Measurements from ENCODE around the gene RAB40AL. TPM values are rescaled to one million over a fixed set of nuclear protein-coding genes. Genes with fewer than 3 reads are reported as not detected.

RAB40AL gene
- total and polyA plus RNA-seq, 12 donors, result 0.07 to 0.37 (median 0.26) TPM; not detected in 6

GRCh38 chrX:102979536-102979935, 42.5 kb downstream of the RAB40AL start:
- H3K27ac ChIP-seq, result no peak overlapping the region
- no peaks in the 10 kb centered on the region for H3K36me3 ChIP-seq
- no peaks in the 10 kb centered on the region for H3K4me1 ChIP-seq
- WGBS, 2 donors, result 98 to 100% methylated on average over 2 of the region's 2 CpGs
- DNase-seq (no peak), ATAC-seq (no peak)
- intact Hi-C loops (cut with DNase I), result no loop called here
- no peak for TF ChIP-seq CTCF (IDR thresholded peaks at IDR 0.05)
- H3K9me3 ChIP-seq, result no peaks in the 10 kb centered on the region
- H3K27me3 ChIP-seq, result peaks cover 0 to 15% (median 0%) of the 10 kb centered on the region in 7 donors
- no peak overlapping the region for H3K4me3 ChIP-seq

- Histone ChIP-seq H3K27me3 (peaks cover 0 to 23% (median 0%) of the 10 kb centered on the region in 7 donors), H3K4me3 (no peak overlapping the region), H3K9me3 (no peaks in the 10 kb centered on the region), H3K27ac (no peak overlapping the region), H3K36me3 (no peaks in the 10 kb centered on the region), H3K4me1 (no peaks in the 10 kb centered on the region)
- no peak for TF ChIP-seq CTCF (IDR thresholded peaks at IDR 0.05)
- DNase-seq (no peak), ATAC-seq (no peak)
- intact Hi-C loops (cut with DNase I), result no loop called here
- 79 to 81% methylated on average over 2 of the region's 2 CpGs for WGBS, 2 donors
Observed at GRCh38 chrX:102983205-102983604, 46.1 kb downstream of the RAB40AL start.

- WGBS, 2 donors, result 63 to 78% methylated on average over 3 of the region's 3 CpGs
- intact Hi-C loops (cut with DNase I), result no loop called here
- Histone ChIP-seq H3K27me3 (peaks cover 0 to 30% (median 0%) of the 10 kb centered on the region in 7 donors), H3K36me3 (no peaks in the 10 kb centered on the region), H3K27ac (no peak overlapping the region), H3K4me3 (no peak overlapping the region), H3K4me1 (no peaks in the 10 kb centered on the region), H3K9me3 (no peaks in the 10 kb centered on the region)
- TF ChIP-seq CTCF (IDR thresholded peaks at IDR 0.05), result no peak
- ATAC-seq (peak in 1 of 8 donors; percentile 61), DNase-seq (no peak)
Observed at GRCh38 chrX:102985192-102985591, 48.1 kb downstream of the RAB40AL start.

Other genes starting within 250 kb of the RAB40AL start
- gene GPRASP2, start 224.8 kb upstream of the RAB40AL start, total RNA-seq, result 10 to 100 TPM; 11.5 to 21.3 (median 15.9) TPM
- 1 to 10 TPM; 3.7 to 4.0 TPM for gene GPRASP2, start 224.8 kb upstream of the RAB40AL start, polyA plus RNA-seq
- 10 to 100 TPM in 1 of 10 donors, 1 to 10 TPM in 9; 4.6 to 10.1 (median 6.6) TPM for gene GPRASP3, start 216.5 kb upstream of the RAB40AL start, total RNA-seq
- gene GPRASP3, start 216.5 kb upstream of the RAB40AL start, polyA plus RNA-seq, result 1 to 10 TPM in 1 of 2 donors, under 1 TPM in 1; 0.73 to 1.0 TPM
- gene BEX1, start 126.9 kb downstream of the RAB40AL start, total RNA-seq, result 10 to 100 TPM in 1 of 10 donors, 1 to 10 TPM in 7, not detected in 2; 1.5 to 19.2 (median 3.2) TPM
- 1 to 10 TPM; 2.6 to 3.7 TPM for gene BEX1, start 126.9 kb downstream of the RAB40AL start, polyA plus RNA-seq
- gene NXF3, start 155.9 kb downstream of the RAB40AL start, total RNA-seq, result 1 to 10 TPM in 1 of 10 donors, under 1 TPM in 5, not detected in 4; 0.14 to 1.3 (median 0.40) TPM
- 1 to 10 TPM in 1 of 2 donors, under 1 TPM in 1; 0.10 to 1.2 TPM for gene NXF3, start 155.9 kb downstream of the RAB40AL start, polyA plus RNA-seq

Data from heart right ventricle (tissue), 16 donors.